GM23338 (cell line): Measurements from ENCODE around the gene MSL1. TPM values are rescaled to one million over a fixed set of nuclear protein-coding genes. Genes with fewer than 3 reads are reported as not detected.

Experiments
- ATAC-seq: fragments of 200-7000 bp; cut with Tn5 transposase; 3 replicates; pipeline ENCODE4 v1.9.1; 2020
- DNase-seq: peaks from one replicate; pipeline ENCODE4 v3.0.0-alpha.2; 2015; ENCODE audit warnings: low spot score
- H2AFZ ChIP-seq: fragments of 200-600 bp; sonication (generic); 2 replicates; pipeline ENCODE4 v1.8.0; 2016; ENCODE audit warnings: antibody characterized with exemption, mild to moderate bottlenecking, moderate library complexity
- H3F3A ChIP-seq: fragments of 200-600 bp; sonication (generic); replicated peaks from 2 replicates; pipeline ENCODE4 v1.8.0; 2017; ENCODE audit warnings: antibody characterized with exemption, mixed run types, low read depth
- H3K27ac ChIP-seq: fragments of 200-600 bp; sonication (generic); 2 replicates; pipeline ENCODE4 v1.6.1; 2016; ENCODE audit warnings: low read depth
- H3K27me3 ChIP-seq: fragments of 200-600 bp; sonication (generic); 2 replicates; pipeline ENCODE4 v1.8.0; 2016; ENCODE audit warnings: mild to moderate bottlenecking, mixed run types, moderate library complexity; ENCODE audit not compliant: insufficient read depth
- H3K36me3 ChIP-seq: fragments of 200-600 bp; sonication (generic); 2 replicates; pipeline ENCODE4 v1.8.0; 2016; ENCODE audit warnings: mild to moderate bottlenecking; ENCODE audit not compliant: insufficient read depth
- H3K4me1 ChIP-seq: fragments of 200-600 bp; sonication (generic); 2 replicates; pipeline ENCODE4 v1.8.0; 2016; ENCODE audit warnings: mild to moderate bottlenecking, moderate library complexity; ENCODE audit not compliant: insufficient read depth
- H3K4me2 ChIP-seq: fragments of 200-600 bp; sonication (generic); 2 replicates; pipeline ENCODE4 v1.7.1; 2017; ENCODE audit warnings: mixed run types
- H3K4me3 ChIP-seq: fragments of 200-600 bp; sonication (generic); 2 replicates; pipeline ENCODE4 v1.6.1; 2016; ENCODE audit warnings: mixed run types
- H3K79me2 ChIP-seq: fragments of 200-600 bp; sonication (generic); replicated peaks from 2 replicates; pipeline ENCODE4 v1.8.0; 2017; ENCODE audit warnings: mild to moderate bottlenecking; ENCODE audit not compliant: insufficient read depth
- H3K9me2 ChIP-seq: fragments of 200-600 bp; sonication (generic); 2 replicates; pipeline ENCODE4 v1.8.0; 2017; ENCODE audit not compliant: insufficient read depth
- H4K20me1 ChIP-seq: fragments of 200-600 bp; sonication (generic); replicated peaks from 2 replicates; pipeline ENCODE4 v1.8.0; 2017; ENCODE audit warnings: mild to moderate bottlenecking; ENCODE audit not compliant: insufficient read depth
- H3K27ac Mint-ChIP-seq: 2 replicates; pipeline ENCODE4 v1.8.0; 2020; ENCODE audit warnings: inconsistent platforms, mild to moderate bottlenecking, moderate library complexity, mixed read lengths
- H3K27me3 Mint-ChIP-seq: 3 replicates; pipeline ENCODE4 v1.8.0; 2022; ENCODE audit warnings: low read depth, mild to moderate bottlenecking, moderate library complexity, mixed read lengths, inconsistent platforms; ENCODE audit not compliant: insufficient read depth, poor library complexity
- H3K36me3 Mint-ChIP-seq: 3 replicates; pipeline ENCODE4 v1.8.0; 2021; ENCODE audit warnings: low read depth, mild to moderate bottlenecking, inconsistent platforms, moderate library complexity, mixed read lengths
- H3K4me1 Mint-ChIP-seq: 3 replicates; pipeline ENCODE4 v1.8.0; 2020; ENCODE audit warnings: mild to moderate bottlenecking, inconsistent platforms, mixed read lengths
- H3K4me3 Mint-ChIP-seq: 3 replicates; pipeline ENCODE4 v1.8.0; 2021; ENCODE audit warnings: moderate library complexity, mild to moderate bottlenecking, inconsistent platforms, mixed read lengths
- H3K9me3 Mint-ChIP-seq: 3 replicates; pipeline ENCODE4 v1.8.0; 2020; ENCODE audit warnings: moderate library complexity, mild to moderate bottlenecking, inconsistent platforms, mixed read lengths
- CREB1 ChIP-seq: fragments of 250-450 bp; sonication (Bioruptor Pico); IDR thresholded peaks from 2 replicates; pipeline ENCODE4 v1.5.0; 2020; ENCODE audit warnings: low read depth, mild to moderate bottlenecking, moderate library complexity
- EZH2phosphoT487 ChIP-seq: fragments of 200-600 bp; sonication (generic); IDR thresholded peaks from one replicate; pipeline ENCODE4 v1.8.1; 2018; ENCODE audit warnings: antibody characterized with exemption; ENCODE audit not compliant: unreplicated experiment
- JUNB ChIP-seq: IDR thresholded peaks from one replicate; pipeline ENCODE4 v1.6.1; 2016; ENCODE audit warnings: antibody characterized with exemption; ENCODE audit not compliant: unreplicated experiment
- NANOG ChIP-seq: IDR thresholded peaks from 2 replicates; pipeline ENCODE4 v1.6.1; 2016; ENCODE audit warnings: antibody characterized with exemption, borderline replicate concordance
- REST ChIP-seq: IDR thresholded peaks from one replicate; pipeline ENCODE4 v1.6.1; 2018; ENCODE audit warnings: antibody characterized with exemption; ENCODE audit not compliant: unreplicated experiment
- STAT1 ChIP-seq: IDR thresholded peaks from one replicate; pipeline ENCODE4 v1.6.1; 2016; ENCODE audit warnings: antibody characterized with exemption; ENCODE audit not compliant: unreplicated experiment
- ZNF331 ChIP-seq: fragments of 250-450 bp; sonication (Bioruptor Pico); IDR thresholded peaks from 2 replicates; pipeline ENCODE4 v1.5.0; 2020; ENCODE audit warnings: low read depth, mild to moderate bottlenecking, moderate library complexity
- ZNF462 ChIP-seq: fragments of 250-450 bp; sonication (Bioruptor Pico); IDR thresholded peaks from 2 replicates; pipeline ENCODE4 v1.5.0; 2020; ENCODE audit warnings: mild to moderate bottlenecking, moderate library complexity
- polyA plus RNA-seq: library from polyadenylated mRNA; unstranded; fragments of >200 nt; fragmentation: Nextera tagmentation; extraction: Ambion mirVana; gene quantifications from 2 replicates; pipeline ENCODE4 v1.2.1, GENCODE V29; 2016
- total RNA-seq: library from RNA; depleted of rRNA; stranded (reverse); fragments of >200 nt; shearing (Covaris generic); gene quantifications from 2 replicates; pipeline ENCODE4 v1.2.3, GENCODE V29; 2014
- TF ChIP-seq, protein P1 (sequence below): IDR thresholded peaks from 2 replicates; pipeline ENCODE4 v1.6.1; 2016; ENCODE audit warnings: antibody characterized with exemption

The MSL1 gene
- total and polyA plus RNA-seq, 2 experiments from 2014 or later = 16.2 to 56.5 TPM

DNA sequence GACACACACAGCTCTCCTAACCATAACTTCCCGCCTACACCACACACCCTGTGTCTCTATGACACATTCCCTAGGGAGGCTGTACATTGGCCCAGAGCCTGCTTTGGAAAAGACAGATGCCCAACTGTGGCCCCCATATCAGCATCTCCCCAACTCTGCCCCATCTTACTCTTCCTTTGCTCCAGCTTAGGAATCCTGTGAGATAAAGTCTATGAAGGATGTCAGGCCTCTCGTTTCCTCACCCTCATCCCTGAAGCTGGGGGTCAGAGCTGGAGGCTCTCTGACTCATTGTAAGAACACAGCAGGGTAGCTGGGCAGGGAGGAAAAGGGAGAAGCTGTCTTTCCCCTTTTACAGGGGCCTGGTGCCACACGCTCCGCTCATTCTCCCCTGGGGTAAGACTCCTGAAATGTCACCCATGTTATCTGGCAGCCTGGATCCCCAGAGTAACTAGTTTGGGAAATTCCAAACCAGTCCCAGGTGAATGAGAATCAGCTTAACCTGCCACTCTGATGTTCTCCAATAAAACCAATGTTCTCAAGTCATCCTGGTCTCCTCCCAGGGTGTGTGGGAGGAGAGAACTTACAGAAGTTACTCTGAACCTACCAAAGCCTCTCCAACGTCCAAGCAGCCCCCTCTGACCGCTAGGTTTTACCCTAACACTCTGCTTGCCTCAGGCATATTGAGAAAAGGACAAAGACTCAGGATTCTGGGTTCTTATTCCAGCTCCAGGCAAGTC is 58.3 kb downstream of the MSL1 start:
- Mint-ChIP-seq H3K4me3 (peak overlapping the region; percentile 28; the same call in 1 of the 3 replicates), H3K9me3 (no peaks in the 10 kb centered on the region; the same call in 2 of the 3 replicates), H3K27ac (peak overlapping the region; percentile 26; the same call in 1 of the 2 replicates), H3K27me3 (peaks cover 12% of the 10 kb centered on the region), H3K4me1 (peaks cover 32% of the 10 kb centered on the region), H3K36me3 (peaks cover 12% of the 10 kb centered on the region)
- Histone ChIP-seq H3K9me2 (no peaks in the 10 kb centered on the region), H3F3A (peaks cover 11% of the 10 kb centered on the region; the same call in 1 of the 2 replicates), H3K27me3 (no peaks in the 10 kb centered on the region), H2AFZ (no peak overlapping the region), H3K4me2 (no peak overlapping the region), H3K79me2 (no peaks in the 10 kb centered on the region), H3K4me3 (no peak overlapping the region), H4K20me1 (peaks cover 3% of the 10 kb centered on the region; the same call in 1 of the 2 replicates), H3K36me3 (no peaks in the 10 kb centered on the region), H3K4me1 (no peaks in the 10 kb centered on the region; the same call in 1 of the 2 replicates), H3K27ac (no peak overlapping the region)
- ATAC-seq (no peak), DNase-seq (no peak)
- TF ChIP-seq ZNF331 (no peak), NANOG (no peak), EZH2phosphoT487 (no peak), JUNB (no peak), ZNF462 (CRISPR knock-in tag) (no peak), STAT1 (no peak), CREB1 (CRISPR knock-in tag) (no peak), REST (no peak)
- TF ChIP-seq, protein P1, sequence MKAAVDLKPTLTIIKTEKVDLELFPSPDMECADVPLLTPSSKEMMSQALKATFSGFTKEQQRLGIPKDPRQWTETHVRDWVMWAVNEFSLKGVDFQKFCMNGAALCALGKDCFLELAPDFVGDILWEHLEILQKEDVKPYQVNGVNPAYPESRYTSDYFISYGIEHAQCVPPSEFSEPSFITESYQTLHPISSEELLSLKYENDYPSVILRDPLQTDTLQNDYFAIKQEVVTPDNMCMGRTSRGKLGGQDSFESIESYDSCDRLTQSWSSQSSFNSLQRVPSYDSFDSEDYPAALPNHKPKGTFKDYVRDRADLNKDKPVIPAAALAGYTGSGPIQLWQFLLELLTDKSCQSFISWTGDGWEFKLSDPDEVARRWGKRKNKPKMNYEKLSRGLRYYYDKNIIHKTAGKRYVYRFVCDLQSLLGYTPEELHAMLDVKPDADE = no peak
